COLO668 (cell line): ENCODE results near the gene CMTM7.
A peak's percentile ranks its signal among the peaks of the same experiment; 100 is the strongest.

Source experiments
- DNase-seq: peaks from one replicate; lab custom pipeline; 2025; ENCODE audit not compliant: unreplicated experiment; lab: John Stamatoyannopoulos, UW

The CMTM7 gene

GRCh38 chr3:32413845-32414521 is 22.3 kb downstream of the CMTM7 start:
- DNase-seq, result no peak

GRCh38 chr3:32414522-32415202 is 23.0 kb downstream of the CMTM7 start:
- no peak for DNase-seq

GRCh38 chr3:32419742-32420125 is 28.1 kb downstream of the CMTM7 start:
- DNase-seq, result no peak

- DNase-seq, result no peak
These were observed 28.7 kb downstream of the CMTM7 start for GRCh38 chr3:32420126-32421038.

- DNase-seq, result no peak
These were observed 29.5 kb downstream of the CMTM7 start for GRCh38 chr3:32421185-32421584.

- peak; percentile 54 for DNase-seq
These were observed 30.6 kb downstream of the CMTM7 start for GRCh38 chr3:32421991-32422859.

GRCh38 chr3:32422943-32423342 is 31.3 kb downstream of the CMTM7 start:
- DNase-seq, result peak; percentile 23

GRCh38 chr3:32423534-32423933 is 31.9 kb downstream of the CMTM7 start:
- DNase-seq, result no peak

GRCh38 chr3:32423956-32424557 is 32.4 kb downstream of the CMTM7 start:
- DNase-seq, result no peak

GRCh38 chr3:32424581-32425250 is 33.1 kb downstream of the CMTM7 start:
- DNase-seq, result no peak

GRCh38 chr3:32428092-32429068 is 36.7 kb downstream of the CMTM7 start:
- no peak for DNase-seq

GRCh38 chr3:32430900-32431299 is 39.2 kb downstream of the CMTM7 start:
- no peak for DNase-seq

GRCh38 chr3:32431481-32431880 is 39.8 kb downstream of the CMTM7 start:
- DNase-seq, result no peak

GRCh38 chr3:32432045-32432710 is 40.5 kb downstream of the CMTM7 start:
- no peak for DNase-seq

- DNase-seq, result no peak
These were observed 41.3 kb downstream of the CMTM7 start for GRCh38 chr3:32432711-32433530.

GRCh38 chr3:32434206-32434605 is 42.6 kb downstream of the CMTM7 start:
- no peak for DNase-seq
